Measurements from ENCODE around the gene ZCCHC14.

DNA sequence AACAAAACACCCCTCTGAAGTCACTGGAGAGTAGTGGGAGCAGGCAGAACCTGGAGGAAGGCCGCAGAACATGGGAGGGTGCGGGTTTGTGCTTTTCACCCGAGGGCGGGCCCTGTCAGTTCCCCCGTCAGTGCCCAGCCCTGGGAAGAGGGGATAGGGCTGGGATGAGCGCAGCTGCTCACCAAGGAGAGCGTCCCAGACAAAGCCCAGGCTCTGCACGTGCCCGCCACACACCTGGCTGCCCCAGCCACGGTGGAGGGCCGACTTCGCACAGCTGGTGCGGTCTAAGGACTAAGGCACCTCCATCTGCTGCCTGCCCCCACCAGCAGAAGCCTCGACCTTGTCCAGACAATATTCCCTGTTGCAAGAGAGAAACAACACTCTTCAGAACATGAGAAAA is 39.5 kb downstream of the ZCCHC14 start:
- TF ChIP-seq, protein P1, sequence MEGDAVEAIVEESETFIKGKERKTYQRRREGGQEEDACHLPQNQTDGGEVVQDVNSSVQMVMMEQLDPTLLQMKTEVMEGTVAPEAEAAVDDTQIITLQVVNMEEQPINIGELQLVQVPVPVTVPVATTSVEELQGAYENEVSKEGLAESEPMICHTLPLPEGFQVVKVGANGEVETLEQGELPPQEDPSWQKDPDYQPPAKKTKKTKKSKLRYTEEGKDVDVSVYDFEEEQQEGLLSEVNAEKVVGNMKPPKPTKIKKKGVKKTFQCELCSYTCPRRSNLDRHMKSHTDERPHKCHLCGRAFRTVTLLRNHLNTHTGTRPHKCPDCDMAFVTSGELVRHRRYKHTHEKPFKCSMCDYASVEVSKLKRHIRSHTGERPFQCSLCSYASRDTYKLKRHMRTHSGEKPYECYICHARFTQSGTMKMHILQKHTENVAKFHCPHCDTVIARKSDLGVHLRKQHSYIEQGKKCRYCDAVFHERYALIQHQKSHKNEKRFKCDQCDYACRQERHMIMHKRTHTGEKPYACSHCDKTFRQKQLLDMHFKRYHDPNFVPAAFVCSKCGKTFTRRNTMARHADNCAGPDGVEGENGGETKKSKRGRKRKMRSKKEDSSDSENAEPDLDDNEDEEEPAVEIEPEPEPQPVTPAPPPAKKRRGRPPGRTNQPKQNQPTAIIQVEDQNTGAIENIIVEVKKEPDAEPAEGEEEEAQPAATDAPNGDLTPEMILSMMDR (IDR thresholded peaks at IDR 0.05) = no peak
- TF ChIP-seq POLR2A (IDR thresholded peaks at IDR 0.05) = no peak
